CD4-positive, alpha-beta T cell treated with Interleukin-12 subunit alpha and Interleukin-12 subunit beta, for 1 hour (primary cell): ENCODE measurements around the gene VAMP4.
"Not testable (repeated sequence)": the region's sequence is repeated elsewhere in the genome, so short reads cannot be mapped to it uniquely, and the experiment has no call there.

Experiments used
- DNase-seq: peaks from one replicate; pipeline ENCODE4 v3.0.0-alpha.2; 2020

The VAMP4 gene

DNA sequence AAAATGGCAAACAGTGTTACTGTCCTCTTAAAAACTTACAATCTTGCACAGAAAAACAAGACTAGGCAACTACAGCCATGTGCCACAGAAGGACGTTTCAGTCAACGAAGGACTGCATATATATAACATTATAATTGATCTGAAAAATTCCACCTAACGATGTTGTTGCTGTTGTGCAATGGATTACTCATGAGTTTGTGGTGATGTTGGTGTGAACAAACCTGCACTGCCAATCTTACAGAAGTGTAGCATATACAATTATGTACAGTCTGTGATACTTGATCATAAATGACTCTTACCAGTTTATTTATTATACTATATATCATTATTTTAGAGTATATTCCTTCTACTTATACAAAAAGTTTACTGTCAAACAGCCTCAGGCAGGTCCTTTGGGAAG, 6.8 kb upstream of the VAMP4 start:
- DNase-seq, result no peak

DNA sequence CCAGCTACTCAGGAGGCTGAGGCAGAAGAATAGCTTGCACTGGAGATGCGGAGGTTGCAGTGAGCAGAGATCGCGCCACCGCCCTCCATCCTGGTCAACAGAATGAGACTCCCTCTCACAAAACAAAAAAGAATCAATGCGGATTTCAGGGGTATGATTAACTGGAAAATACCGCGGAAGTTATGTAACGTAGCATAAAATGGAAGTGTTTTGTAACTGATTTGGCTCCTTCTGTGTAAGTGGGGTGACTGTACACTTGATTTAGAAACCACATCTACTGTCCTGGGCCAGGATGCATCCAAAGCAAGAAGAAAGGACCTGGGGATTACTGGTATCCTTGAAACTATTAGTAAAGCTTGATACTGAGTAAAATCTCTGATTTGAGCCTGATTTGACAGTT, 3.1 kb upstream of the VAMP4 start:
- DNase-seq, result no peak

GRCh38 chr1:171743081-171743870, 1.4 kb upstream of the VAMP4 start:
- DNase-seq, result no peak

- DNase-seq, result no peak
Measured at GRCh38 chr1:171742577-171742922, 685 bp upstream of the VAMP4 start.

DNA sequence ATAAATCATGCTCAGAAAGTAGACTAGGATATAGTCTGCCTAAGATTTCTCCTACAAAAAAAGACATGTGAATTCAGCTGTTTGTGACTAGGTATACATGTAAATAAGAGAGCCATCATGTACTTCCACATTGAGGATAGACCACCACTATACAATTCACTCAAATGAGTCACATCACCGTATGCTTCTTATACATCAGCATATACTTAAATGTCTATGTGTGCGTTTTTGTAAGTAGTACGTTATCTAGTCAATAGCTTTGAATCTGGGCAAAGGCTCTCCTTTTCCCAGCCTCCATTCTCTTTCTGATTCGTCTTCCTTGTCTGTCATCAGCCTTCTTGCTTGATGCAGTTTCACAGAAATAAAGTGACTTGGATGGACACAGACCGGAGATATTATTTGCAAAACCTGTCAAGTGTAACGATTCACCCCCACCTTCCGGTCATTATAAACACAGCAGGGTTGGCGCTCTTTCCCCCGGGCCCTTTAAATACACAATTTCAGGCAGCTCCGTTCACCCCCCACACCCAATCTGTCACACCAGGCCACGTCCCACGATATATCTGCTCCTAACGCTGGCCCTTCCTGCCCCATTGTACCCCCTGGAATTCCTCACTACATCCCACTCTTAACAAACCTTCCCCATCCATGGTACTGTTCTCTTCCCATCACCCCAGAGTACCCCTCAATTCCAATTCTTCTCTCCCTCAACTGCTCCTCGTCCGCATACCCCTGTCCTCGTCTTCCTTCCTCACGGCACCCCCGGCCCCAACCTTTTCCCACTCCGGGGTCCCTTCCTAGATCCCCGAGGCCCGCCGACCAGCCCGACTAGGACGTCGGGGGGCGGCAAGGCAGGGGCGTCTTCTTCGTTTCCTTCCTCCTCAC, 636 bp downstream of the VAMP4 start:
- DNase-seq, result peak; percentile 55

DNA sequence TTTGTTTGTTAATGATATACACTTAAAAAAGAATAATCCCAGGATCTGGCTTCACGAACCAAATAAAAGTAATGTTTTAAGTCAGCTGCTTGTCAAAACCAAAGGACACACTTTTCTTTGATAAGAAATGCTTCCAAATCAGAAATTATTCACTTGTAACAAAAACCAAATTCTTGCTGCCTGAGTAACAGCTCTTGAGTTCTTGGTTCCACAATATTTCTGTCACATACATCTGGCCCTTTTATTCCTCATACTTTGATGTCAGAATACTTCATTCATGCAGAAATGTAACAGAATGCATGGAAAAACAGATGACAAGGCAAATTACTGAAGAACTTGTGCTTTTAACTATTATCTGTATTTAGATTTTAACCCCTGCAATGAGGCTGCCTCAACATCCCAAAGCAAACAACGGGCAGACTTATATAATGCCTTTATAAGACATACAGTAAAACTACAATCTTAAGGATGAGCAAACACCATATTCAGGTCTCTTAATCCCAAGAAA, 1.5 kb downstream of the VAMP4 start:
- DNase-seq, result no peak

- DNase-seq, result no peak
Measured at GRCh38 chr1:171739656-171740055, 2.2 kb downstream of the VAMP4 start.

- DNase-seq, result no peak
Measured at GRCh38 chr1:171738911-171739310, 3.0 kb downstream of the VAMP4 start.

DNA sequence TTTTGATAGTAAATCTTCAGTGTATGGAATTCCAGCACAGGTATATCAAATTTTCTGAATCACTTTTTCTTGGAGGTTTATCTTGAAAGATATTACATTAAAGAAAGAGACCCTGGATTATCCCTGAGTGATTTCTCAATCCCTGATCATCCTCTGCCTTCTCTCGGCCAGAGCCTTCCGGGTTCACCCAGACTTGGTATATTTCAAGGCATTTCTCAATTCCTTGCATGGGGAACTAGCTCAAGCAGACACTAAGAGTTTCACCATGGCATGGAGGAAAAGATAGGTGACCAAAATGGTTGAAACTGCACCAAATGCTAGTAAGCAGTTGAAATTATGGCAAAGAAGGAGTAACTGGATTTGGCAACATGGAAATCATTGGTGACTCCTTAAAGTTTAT, 5.7 kb downstream of the VAMP4 start:
- DNase-seq, result no peak

GRCh38 chr1:171730052-171730451, 11.8 kb downstream of the VAMP4 start:
- no peak for DNase-seq

DNA sequence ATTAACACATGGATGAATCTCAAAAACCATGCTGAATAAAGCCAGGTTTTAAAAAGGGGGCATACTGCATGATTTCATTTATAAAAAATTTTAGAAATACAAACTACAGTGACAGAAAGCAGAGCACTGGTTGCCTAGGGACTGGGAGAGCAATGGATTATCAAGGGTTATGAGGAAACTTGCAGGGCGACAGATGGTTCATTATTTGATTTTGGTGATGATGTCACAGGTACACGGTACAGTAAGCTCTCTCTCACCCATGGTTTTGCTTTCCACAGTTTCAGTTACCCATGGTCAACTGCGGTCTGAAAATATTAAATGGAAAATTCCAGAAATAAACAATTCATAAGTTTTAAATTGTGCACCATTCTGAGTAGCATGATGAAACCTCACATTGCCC, 14.1 kb downstream of the VAMP4 start:
- no peak for DNase-seq

DNA sequence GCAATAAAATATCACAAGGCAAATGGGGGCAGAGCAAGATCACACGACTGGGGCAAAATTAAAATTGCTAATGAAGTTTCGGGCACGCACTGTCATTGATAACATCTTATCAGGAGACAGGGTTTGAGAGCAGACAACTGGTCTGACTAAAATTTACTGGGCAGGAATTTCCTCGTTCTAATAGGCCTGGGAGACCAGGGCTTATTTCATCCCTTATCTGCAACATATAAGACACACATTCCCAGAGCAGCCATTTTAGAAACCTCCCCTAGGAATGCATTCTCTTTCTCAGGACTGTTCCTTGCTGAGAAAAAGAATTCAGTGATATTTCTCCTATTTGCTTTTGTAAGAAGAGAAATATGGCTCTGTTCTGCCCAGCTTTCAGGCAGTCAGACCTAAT, 18.7 kb downstream of the VAMP4 start:
- DNase-seq, result not testable (repeated sequence)

DNA sequence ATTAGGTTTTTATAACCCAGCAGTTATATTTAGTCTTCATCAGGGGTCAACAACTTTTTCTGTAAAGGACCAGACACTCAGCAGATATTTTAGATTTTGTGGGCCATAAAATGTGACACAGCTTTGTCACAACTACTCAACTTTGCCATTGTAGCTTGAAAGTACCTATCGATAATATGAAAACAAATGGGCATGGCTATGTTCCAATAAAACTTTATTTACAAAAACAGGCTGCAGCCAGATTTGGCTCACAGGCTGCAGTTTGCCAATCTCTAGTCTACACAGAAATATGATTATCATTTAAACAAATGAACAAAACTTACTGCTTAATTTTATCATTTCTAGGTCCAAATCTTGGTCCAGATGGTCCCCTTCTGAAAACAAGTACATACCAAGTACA, 23.0 kb downstream of the VAMP4 start:
- no peak for DNase-seq

DNA sequence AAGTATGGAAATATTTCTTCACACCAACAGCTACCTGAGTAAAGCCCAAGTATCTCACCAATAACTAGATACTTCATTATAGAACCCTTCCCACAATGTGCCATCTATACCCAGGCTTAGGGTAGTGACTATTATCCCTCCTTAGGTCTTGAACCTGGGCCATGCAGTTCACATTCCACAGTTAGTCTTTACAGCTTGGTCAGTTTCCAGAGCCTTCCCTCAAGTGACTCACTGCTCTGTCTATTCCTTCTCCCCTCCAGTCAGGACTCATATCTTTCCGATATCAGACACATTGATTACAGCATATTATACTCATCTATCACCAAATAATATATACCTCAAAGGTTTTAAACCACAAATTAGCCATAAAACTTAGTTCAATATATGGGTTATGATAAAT, 23.6 kb downstream of the VAMP4 start:
- DNase-seq, result no peak

DNA sequence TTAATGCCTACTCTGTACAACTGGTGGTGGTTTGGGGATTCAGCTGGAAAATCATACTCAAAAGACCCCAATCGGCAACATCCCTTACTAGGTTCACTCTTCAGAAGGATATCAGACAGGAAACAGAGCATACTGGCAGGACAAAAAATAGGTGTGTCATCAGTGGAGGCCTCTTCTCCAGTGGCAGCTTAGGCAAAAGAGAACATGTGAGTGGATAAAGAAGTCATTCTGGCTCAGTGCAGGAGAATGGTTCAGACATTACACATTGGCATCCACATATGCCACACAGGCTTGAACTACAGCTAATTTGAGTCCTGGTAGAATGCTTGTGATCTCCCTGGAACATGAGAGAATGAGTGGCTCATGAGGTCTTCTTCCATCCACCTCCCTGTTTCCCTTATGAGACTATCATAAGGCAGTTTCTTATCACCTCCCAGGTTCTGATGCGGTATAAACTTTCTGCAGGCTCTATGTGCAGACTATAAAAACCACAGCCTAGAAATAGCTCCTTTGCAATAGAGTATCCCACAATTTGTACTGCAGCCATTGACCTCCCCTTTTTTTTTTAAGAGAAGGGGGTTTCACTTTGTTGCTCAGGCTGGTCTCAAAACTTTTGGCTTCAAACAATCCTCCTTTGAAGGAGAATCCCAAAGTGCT, 24.7 kb downstream of the VAMP4 start:
- no peak for DNase-seq

GRCh38 chr1:171716616-171717015, 25.2 kb downstream of the VAMP4 start:
- no peak for DNase-seq

- no peak for DNase-seq
Measured at GRCh38 chr1:171715813-171716251, 26.0 kb downstream of the VAMP4 start.

- no peak for DNase-seq
Measured at GRCh38 chr1:171712341-171712740, 29.5 kb downstream of the VAMP4 start.

- no peak for DNase-seq
Measured at GRCh38 chr1:171711643-171712042, 30.2 kb downstream of the VAMP4 start.

GRCh38 chr1:171707583-171707982, 34.3 kb downstream of the VAMP4 start:
- no peak for DNase-seq

DNA sequence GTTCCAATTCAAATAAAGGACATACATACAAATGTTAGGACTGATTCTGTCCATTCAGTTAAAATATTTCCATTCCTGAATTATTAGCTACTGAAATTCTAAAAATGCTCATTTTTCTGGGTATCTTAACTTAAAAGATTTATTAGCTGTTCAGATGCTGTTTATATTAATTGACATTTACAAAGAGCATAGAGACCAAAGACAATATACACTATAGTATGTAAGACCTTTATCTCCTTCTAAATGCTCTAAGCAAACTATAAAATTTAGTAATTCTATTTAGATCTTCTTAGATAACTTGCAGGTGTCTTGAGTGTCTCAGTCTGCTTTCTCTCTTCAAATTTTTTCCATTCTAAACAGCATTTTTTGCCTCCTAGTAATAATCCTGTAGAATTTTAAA, 39.3 kb downstream of the VAMP4 start:
- no peak for DNase-seq

DNA sequence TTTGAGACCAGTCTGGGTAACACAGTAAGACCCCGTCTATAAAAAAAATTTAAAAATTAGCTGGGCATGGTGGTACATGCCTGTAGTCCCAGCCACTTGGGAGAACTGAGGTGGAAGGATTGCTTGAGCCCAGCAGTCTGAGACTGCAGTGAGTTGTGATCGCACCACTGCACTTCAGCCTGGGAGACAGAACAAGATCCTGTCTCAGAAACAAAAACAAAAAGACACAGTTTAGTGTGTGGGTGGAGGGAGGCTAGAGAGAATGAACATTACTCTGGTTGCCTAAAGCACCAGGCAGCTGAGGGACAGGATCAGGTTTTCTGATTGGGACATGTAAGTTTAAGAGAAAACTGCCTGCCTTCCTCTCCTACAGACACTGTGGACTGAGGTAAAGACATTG, 42.3 kb downstream of the VAMP4 start:
- no peak for DNase-seq

DNA sequence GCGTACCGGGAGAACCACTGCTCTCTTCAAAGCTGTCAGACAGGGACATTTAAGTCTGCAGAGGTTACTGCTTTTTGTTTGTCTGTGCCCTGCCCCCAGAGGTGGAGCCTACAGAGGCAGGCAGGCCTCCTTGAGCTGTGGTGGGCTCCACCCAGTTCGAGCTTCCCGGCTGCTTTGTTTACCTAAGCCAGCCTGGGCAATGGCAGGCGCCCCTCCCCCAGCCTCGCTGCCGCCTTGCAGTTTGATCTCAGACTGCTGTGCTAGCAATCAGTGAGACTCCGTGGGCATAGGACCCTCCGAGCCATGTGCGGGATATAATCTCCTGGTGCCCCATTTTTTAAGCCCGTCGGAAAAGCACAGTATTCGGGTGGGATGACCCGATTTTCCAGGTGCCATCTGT, 46.1 kb downstream of the VAMP4 start:
- not testable (repeated sequence) for DNase-seq

GRCh38 chr1:171693541-171693940, 48.3 kb downstream of the VAMP4 start:
- DNase-seq, result not testable (repeated sequence)
